GM18517 (cell line): Measurements from ENCODE around the gene ARR3.
"Not testable (repeated sequence)": the region's sequence is repeated elsewhere in the genome, so short reads cannot be mapped to it uniquely, and the experiment has no call there.

ENCODE experiments used
- ATAC-seq: cut with Tn5 transposase; IDR thresholded peaks from one replicate; pipeline ENCODE4 v1.9.1; 2021; ENCODE audit warnings: mild to moderate bottlenecking, moderate library complexity; ENCODE audit not compliant: unreplicated experiment

The ARR3 gene

GRCh38 chrX:70279081-70279480 is 10.9 kb downstream of the ARR3 start:
- ATAC-seq: no peak

DNA sequence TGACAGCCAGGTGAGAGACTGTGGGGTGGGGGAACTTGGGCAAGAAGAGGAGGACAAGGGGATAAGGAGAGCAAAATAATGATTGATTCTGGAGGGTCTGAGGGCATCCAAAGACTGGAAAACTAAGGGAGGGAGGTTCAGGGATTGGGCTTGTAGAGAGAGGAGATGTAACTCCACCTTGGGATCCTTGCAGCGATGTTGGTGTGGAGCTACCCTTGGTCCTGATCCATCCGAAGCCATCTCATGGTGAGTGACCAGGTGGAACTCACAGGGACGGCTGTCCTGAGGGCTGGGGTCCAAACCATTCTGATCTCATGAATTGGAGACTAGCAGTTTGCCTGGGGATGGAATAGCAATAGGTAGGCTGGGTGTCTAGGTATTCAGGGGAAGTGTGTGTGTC is 12.4 kb downstream of the ARR3 start:
- no peak for ATAC-seq

GRCh38 chrX:70281951-70282350 is 13.8 kb downstream of the ARR3 start, which contains the start of gene RAB41:
RAB41 (plus strand) TSS chrX:70282172; CDS start chrX:70282218, 46 bp downstream.
- no peak for ATAC-seq

DNA sequence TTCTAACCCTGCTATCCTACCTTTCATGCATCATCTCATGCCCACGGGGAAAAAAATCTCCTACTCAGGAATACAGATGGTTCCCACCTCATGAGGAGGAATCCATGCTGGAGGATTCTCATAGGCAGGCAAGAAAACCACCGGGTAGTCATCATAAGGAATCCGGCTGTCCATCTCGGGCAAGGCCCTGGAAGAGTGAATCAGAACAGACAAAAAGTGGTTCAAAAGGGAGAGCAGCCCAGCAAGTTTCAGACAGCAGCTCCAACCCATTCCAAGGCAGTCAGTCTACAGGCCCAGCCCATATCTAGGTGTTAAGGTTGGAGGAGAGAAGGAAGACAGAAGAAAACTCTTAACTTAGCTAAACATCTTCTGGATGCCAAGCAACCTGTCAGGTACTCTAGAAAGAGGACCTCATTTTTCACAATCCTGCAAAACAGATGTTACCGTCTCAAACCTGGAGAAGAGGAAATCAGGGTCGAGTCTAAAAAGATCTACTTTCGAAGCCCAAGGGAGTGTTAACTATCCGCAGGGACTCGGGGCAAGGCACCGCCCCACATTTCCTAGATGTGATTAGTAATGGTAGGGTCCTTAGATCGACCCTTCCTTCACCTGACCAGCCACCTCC is 21.1 kb downstream of the ARR3 start:
- ATAC-seq: no peak

DNA sequence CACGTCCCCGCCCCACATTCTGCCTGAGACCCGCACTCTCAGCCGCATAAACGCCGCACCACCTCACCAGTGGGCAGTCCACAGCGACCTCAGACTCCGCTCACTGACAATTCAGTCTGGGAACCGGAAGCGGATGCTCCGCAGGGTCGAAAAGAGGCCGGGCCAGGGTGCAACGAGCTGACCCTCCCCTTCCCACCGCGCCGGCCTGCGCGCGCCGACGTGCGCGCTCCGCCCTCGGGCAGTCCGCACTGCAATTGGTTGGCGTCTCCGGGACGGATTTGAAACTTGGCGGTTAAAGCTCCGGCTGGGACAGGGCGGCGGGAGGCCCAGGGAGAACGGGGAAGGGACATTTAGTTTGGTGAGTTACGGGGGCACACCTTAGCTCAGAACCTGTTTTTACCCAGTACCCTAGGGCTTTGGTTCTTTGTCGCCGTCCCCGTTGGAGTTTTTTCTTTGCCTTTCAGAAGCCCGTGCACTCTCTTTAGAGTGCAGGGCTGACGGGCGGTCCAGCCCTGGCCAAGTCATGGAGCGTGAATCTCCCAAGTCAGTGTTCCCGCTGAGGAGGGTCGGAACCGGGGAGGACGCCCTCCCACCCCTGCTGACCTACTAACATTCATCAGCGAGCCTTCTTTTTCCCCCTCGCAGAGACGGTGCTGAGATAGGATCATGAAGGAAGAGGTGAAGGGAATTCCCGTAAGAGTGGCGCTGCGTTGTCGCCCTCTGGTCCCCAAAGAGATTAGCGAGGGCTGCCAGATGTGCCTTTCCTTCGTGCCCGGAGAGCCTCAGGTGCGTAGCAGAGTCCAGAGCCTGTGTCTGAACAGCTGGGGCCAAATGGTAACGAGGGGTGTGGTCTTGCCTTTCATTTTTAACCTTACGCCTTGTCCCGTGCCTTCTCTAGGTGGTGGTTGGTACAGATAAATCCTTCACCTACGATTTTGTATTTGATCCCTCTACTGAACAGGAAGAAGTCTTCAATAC is 21.9 kb downstream of the ARR3 start, which contains the start of the genes KIF4A and PDZD11:
Gene KIF4A, plus strand, starts transcription at position 312 of the 978 bp plus-strand sequence. Its CDS starts 355 bp downstream, at position 667.
Gene PDZD11, minus strand, starts transcription at position 135 of the 978 bp plus-strand sequence. CDS start 586 bp downstream, outside the sequence.
- ATAC-seq: peak; percentile 91

- ATAC-seq: no peak
Measured at GRCh38 chrX:70292788-70293187, 24.7 kb downstream of the ARR3 start.

DNA sequence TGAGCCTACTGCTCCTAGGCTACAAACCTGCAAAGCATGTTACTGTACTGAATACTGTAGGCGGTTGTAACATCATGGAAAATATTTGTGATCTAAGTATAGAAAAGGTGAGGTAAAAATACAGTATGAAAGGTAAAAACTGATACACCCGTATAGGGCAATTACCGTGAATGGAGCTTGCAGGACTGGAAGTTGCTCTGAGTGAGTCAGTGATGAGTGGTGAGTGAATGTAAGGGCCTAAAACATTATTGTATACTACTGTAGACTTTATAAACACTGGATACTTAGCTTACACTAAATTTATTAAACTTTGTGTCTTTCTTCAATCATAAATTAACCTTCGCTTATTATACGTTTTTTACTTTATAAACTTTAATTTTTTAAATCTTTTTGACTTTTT is 25.5 kb downstream of the ARR3 start:
- no peak for ATAC-seq

DNA sequence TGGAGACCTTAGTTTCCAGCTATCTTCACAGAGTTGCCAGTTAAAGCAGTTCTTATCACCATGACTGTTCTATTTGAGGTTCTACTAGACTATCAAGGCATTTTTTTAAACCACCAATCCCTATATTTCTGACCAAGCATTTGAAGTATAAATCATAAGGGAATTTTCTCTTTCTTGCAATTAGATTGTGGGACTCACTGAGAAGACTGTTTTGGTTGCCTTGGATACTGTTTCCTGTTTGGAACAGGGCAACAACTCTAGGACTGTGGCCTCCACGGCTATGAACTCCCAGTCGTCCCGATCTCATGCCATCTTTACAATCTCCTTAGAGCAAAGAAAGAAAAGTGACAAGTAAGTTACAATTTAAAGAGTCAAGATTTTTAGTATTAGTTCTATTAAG is 33.6 kb downstream of the ARR3 start:
- no peak for ATAC-seq

DNA sequence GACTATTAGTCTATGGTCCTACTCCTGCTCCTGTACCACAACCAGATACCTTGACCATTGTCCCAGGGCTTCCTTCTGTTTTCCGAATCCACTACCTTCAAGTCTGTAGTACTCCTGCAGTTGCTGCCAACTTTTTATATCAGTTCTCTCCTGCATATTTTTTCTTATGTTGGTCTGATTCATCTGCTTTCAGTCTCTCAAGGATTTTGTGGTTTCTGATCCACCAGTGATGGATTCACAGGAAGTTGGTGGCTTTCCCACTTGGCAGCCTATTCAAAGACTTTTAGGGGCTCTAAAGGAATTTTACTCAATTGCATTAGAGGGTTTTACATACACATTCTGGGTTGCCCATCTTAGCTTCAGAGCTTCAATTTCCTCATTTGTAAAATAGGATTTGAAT is 45.4 kb downstream of the ARR3 start:
- no peak for ATAC-seq

DNA sequence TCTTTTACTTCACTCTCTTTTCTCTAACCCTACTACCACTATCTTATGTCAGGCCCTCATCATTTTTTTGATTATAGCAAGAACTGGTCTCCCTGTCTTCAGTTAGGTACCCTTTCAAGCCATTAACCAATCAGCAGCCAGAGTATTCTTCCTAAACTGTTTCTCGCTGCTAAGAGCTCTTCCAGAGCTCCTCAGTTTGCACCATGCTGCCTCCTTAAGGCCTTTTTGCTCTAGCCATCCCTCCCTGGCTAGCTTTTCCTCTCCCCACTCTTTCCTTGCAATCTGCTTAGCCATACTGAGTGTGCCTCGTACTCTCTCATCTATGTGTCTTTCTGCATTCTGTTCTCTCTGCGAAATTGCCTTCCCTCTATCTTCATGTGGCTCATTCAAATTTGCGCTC is 54.6 kb downstream of the ARR3 start:
- ATAC-seq: no peak

DNA sequence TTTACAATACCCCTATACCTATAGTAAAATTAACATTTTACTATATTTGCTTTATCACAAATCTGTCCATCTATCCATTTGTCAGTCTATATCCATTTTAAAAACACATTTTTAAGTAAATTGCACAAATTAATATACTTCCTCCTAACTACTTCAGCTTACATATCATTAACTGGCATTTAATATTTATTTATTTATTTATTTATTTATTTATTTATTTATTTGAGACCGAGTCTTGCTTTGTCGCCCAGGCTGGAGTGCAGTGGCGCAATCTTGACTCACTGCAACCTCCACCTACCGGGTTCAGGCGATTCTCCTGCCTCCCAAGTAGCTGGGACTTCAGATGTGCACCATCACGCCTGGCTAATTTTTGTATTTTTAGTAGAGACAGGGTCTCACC is 55.5 kb downstream of the ARR3 start:
- ATAC-seq: not testable (repeated sequence)

DNA sequence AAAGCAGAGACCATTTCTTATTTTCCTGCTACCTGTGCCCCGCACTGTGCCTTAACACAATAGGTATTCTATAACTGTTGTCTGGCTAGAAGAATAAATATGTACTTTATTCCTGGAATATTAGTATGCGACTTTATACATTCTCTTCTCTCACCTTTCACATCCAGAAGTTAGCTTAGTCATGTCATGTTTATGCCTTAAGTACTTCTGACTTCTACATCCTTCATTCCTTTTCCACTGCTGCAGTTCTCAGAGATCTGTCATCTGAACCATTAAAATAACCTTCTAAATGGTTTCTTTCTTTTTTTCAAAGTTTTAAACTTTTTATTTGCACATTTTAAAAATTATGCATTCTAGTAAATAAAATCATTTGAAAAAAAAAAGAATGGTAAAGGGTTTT is 56.2 kb downstream of the ARR3 start:
- ATAC-seq: no peak

- no peak for ATAC-seq
Measured at GRCh38 chrX:70331161-70331560, 63.0 kb downstream of the ARR3 start.
